Measurements from ENCODE around the gene GLIS1.

The GLIS1 gene

GRCh38 chr1:53581476-53581875 is 157.5 kb downstream of the GLIS1 start:
- TF ChIP-seq, protein P1, sequence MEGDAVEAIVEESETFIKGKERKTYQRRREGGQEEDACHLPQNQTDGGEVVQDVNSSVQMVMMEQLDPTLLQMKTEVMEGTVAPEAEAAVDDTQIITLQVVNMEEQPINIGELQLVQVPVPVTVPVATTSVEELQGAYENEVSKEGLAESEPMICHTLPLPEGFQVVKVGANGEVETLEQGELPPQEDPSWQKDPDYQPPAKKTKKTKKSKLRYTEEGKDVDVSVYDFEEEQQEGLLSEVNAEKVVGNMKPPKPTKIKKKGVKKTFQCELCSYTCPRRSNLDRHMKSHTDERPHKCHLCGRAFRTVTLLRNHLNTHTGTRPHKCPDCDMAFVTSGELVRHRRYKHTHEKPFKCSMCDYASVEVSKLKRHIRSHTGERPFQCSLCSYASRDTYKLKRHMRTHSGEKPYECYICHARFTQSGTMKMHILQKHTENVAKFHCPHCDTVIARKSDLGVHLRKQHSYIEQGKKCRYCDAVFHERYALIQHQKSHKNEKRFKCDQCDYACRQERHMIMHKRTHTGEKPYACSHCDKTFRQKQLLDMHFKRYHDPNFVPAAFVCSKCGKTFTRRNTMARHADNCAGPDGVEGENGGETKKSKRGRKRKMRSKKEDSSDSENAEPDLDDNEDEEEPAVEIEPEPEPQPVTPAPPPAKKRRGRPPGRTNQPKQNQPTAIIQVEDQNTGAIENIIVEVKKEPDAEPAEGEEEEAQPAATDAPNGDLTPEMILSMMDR (IDR thresholded peaks at IDR 0.05; ENCODE audit: low read depth, low read length), result no peak
- H3K4me3 ChIP-seq (ENCODE audit: low read depth, low read length), result no peak overlapping the region

- no peak overlapping the region for H3K4me3 ChIP-seq (ENCODE audit: low read depth, low read length)
- TF ChIP-seq, protein P1 (IDR thresholded peaks at IDR 0.05; ENCODE audit: low read depth, low read length), result no peak
These were observed 158.1 kb downstream of the GLIS1 start for GRCh38 chr1:53580739-53581475.

- TF ChIP-seq, protein P1 (IDR thresholded peaks at IDR 0.05; ENCODE audit: low read depth, low read length), result no peak
- H3K4me3 ChIP-seq (ENCODE audit: low read depth, low read length), result no peak overlapping the region
These were observed 159.0 kb downstream of the GLIS1 start for GRCh38 chr1:53580009-53580400.

DNA sequence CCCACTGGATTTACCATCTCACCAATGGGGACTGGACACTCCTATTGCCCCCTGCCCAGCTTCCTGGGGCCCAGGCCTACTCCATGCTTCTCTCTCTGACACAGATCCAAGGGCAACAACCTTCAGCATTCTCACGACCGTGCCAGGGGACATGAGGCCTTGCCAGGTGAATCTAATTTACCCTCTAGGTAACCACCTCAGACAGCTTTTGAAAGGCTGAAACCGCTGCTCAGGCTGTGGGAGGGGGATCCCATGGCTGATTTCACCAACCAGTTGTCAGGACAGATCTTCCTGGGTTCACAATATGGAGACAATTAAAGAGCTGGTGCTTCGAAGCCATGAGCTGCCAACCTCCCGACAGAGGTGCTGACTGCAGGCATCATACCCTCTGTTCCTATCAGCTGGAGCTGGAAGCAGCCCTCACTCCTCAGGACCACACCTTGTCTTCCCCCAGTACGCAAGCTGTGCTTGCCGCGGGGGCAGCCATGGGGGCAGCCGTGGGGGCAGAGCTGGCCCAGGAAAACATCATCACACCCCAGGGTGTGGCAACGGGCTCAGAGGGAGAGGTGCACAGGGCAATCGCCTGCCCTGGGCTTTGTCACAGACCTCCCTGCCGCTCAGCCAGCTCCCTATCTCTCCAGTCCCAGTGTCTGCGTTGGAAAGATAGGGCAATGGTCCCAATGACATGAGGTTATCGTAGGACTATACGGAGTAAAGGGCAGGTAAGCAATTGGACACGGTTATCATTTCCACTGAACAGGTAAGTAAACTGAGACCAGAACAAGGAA is 159.5 kb downstream of the GLIS1 start:
- no peak overlapping the region for H3K4me3 ChIP-seq (ENCODE audit: low read depth, low read length)
- TF ChIP-seq, protein P1 (IDR thresholded peaks at IDR 0.05; ENCODE audit: low read depth, low read length), result no peak

GRCh38 chr1:53578358-53578757 is 160.6 kb downstream of the GLIS1 start:
- H3K4me3 ChIP-seq (ENCODE audit: low read depth, low read length), result no peak overlapping the region
- TF ChIP-seq, protein P1 (IDR thresholded peaks at IDR 0.05; ENCODE audit: low read depth, low read length), result no peak

- TF ChIP-seq, protein P1 (IDR thresholded peaks at IDR 0.05; ENCODE audit: low read depth, low read length), result no peak
- H3K4me3 ChIP-seq (ENCODE audit: low read depth, low read length), result no peak overlapping the region
These were observed 161.2 kb downstream of the GLIS1 start for GRCh38 chr1:53577761-53578100.

Measured in WI38 (cell line).